Measurements from ENCODE around the gene BFSP2.

BFSP2 gene, protein sequence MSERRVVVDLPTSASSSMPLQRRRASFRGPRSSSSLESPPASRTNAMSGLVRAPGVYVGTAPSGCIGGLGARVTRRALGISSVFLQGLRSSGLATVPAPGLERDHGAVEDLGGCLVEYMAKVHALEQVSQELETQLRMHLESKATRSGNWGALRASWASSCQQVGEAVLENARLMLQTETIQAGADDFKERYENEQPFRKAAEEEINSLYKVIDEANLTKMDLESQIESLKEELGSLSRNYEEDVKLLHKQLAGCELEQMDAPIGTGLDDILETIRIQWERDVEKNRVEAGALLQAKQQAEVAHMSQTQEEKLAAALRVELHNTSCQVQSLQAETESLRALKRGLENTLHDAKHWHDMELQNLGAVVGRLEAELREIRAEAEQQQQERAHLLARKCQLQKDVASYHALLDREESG

GRCh38 chr3:133400006-133400515 is at the start of gene BFSP2:
Gene BFSP2 (plus strand): TSS chr3:133400056. CDS start chr3:133400084, 28 bp downstream.
- no peak for DNase-seq

- DNase-seq, result no peak
These were observed 45.1 kb upstream of the BFSP2 start for GRCh38 chr3:133354721-133355120.

GRCh38 chr3:133360476-133360875 is 39.4 kb upstream of the BFSP2 start:
- no peak for DNase-seq

DNA sequence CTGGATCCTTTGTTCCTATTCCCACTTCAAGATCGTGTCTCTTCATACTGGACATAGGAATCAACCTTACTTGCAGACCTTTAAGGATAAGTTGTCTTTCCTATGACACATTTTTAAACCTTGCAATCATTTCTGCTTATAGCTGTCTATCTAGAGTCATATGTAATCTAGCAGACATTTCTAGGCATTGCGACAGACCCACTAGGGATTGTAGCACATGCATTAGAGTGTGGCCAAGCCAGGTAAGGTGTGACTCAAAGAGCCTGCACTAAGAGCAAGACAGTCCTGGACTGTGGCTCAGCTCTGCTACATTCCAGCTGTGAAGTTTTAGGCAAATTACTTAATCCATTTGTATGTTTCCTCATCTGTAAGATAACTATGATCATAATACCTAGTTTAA is 38.8 kb upstream of the BFSP2 start:
- no peak for DNase-seq

- no peak for DNase-seq
These were observed 38.4 kb upstream of the BFSP2 start for GRCh38 chr3:133361435-133361834.

DNA sequence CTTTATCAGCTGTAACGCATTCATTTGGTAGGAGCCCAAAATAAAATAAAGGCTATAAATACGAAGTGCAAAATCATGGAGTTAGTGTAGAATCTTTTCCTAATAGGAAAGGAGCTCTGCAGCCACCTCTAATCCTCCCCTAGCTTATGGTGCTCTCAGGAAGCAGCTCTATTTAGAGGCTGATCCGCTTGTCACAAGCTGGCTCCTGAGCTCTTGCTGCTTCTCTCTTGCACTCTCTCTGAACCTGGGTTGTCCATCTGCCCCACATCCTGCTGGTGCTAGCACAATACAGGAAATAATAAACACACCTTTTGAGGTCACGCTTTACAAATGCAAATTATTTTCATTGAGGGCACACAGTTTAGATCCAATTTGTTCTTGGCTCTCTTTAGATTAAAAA is 37.3 kb upstream of the BFSP2 start:
- no peak for DNase-seq

DNA sequence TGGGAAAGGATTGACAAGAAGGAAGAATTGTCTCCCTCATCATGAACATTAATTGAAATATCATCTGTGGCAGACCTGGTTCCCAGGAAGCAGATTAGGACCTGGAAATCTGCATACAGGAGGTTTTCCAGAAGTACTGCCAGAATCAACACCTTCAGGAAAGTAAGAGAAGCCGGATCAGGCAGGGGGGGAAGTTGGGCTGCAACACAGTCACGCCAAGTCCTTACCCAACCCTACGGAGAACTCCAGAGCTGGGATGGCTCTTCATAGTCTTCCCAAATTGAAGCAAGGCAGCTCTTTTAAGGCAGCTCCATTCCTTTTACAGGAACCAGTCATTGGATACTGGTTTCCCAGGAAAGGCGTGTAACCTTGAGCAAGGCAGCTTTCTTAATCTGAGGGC is 35.2 kb upstream of the BFSP2 start:
- no peak for DNase-seq

- no peak for DNase-seq
These were observed 32.9 kb upstream of the BFSP2 start for GRCh38 chr3:133366921-133367320.

GRCh38 chr3:133367403-133367802 is 32.5 kb upstream of the BFSP2 start:
- DNase-seq, result no peak

DNA sequence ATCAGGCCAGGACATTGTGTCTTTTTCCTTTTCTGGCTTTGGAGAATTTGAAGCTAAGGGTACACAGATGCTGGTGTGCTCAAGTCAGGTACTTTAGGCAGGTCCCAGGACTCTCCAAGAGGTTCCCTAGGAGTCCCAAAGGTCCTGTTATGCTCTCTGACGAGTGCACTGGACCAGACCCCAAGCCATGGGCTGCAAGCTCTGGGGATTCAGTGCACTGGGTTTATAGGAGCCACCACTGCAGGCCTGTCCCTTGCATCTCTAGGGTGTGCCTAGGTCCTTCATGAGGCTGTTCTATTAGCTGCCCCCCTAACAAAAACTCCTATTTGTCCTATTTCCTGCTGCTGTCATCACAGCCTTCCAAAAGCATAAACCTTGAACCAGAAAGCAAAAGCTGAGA is 31.9 kb upstream of the BFSP2 start:
- no peak for DNase-seq

DNA sequence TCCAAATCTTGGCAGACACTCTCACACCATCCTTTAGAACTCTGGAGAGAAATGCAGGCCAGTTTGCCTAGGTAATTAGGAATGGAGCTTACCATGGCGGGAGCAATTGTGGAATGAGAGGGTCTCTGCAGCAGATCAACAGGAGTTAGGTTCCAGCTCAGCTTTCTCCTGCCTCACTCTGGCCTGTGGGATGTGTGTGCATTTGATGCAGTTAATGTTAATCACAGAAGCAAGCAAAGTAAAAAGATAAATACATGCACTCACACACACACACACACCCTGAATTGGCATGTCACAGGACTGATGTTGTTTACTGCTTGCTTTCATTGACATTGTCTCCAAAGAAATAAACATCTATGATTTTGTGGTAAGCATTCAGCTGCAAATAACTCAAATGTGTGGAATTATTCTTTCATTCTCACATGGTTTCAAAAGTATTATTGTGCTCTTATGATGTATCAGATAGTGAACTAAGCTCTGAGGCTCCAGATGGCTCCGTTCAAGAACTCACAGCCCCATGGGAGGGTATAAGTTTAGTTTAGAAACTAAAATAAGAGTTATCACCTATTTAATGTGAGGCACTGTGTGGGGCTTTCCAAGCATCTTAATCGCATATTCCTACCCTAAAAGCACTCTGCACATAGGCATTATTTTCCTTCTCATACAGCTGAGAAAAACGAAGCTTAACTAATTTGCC is 31.3 kb upstream of the BFSP2 start:
- no peak for DNase-seq

GRCh38 chr3:133369068-133369440 is 30.8 kb upstream of the BFSP2 start:
- no peak for DNase-seq

DNA sequence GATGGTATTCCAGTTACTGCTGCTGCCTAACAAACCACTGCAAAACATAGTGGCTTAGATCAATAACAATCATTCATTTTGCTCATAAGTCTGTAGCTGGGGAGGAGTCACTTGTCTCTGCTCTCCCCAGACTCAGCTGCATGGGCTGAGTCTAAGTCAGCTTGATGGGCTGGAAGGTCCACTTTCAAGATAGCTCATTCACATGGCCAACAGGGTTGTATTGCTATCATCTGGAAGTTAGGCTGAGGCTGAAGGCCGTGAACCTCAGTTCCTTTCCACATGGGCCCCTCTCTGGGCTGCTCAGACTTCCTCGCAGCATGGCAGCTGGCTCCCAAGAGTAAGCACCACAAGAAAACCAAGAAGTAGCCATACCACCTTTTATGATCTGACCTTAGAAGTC is 28.7 kb upstream of the BFSP2 start:
- DNase-seq, result no peak

- no peak for DNase-seq
These were observed 28.2 kb upstream of the BFSP2 start for GRCh38 chr3:133371676-133372075.

DNA sequence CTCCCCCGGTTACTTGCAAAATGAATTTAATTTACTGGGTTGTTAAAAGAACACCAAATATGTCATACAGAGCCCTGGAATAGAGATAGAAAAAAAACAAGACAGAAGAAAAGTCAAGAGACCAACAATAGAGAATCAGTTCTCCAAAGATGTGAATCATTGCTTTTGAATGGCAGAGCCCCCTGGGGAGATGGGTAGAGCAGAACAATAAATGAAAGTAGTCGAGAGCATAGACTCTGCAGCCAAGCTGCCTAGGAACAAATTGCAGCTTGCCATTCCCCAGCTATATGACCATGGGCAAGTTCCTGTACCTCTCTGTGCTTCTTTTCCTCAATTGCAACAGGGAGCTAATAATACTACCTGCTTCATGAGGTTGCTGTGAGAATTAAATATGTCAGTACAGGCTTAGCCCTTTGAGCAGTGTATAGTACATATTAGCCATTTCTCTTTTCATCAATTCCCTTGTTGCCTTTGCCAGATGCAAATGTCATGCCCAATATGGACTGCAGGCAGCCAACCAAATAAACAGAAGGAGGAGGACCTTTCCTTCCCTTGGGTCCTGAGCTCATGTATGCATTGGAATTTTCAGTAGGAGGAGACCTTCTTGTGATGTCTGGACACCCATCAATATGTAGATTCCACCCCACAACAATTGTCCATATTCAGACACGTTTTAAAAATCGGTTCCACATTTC is 25.0 kb upstream of the BFSP2 start:
- no peak for DNase-seq

- no peak for DNase-seq
These were observed 24.5 kb upstream of the BFSP2 start for GRCh38 chr3:133375403-133375745.

GRCh38 chr3:133376810-133377209 is 23.0 kb upstream of the BFSP2 start:
- DNase-seq, result no peak

DNA sequence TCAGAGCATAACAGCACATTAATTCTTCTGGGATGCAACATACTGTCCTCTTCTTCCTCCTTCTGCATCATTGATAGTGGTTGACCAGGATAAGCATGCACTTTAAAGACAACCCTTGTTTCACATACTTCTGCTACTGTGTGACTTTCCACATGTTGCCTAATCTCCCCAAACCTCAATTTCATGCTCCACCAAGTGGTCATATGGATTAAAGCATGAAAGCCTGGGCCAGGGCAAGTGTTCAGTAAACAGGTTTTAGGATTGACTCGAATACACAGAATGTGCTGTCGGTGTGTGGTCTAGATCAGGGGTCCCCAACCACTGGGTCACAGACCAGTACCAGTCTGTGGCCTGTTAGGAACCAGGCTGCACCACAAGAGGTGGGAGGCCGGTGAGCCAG is 22.5 kb upstream of the BFSP2 start:
- DNase-seq, result peak; percentile 38

GRCh38 chr3:133379926-133380325 is 19.9 kb upstream of the BFSP2 start:
- DNase-seq, result no peak

- DNase-seq, result no peak
These were observed 19.2 kb upstream of the BFSP2 start for GRCh38 chr3:133380481-133381225.

DNA sequence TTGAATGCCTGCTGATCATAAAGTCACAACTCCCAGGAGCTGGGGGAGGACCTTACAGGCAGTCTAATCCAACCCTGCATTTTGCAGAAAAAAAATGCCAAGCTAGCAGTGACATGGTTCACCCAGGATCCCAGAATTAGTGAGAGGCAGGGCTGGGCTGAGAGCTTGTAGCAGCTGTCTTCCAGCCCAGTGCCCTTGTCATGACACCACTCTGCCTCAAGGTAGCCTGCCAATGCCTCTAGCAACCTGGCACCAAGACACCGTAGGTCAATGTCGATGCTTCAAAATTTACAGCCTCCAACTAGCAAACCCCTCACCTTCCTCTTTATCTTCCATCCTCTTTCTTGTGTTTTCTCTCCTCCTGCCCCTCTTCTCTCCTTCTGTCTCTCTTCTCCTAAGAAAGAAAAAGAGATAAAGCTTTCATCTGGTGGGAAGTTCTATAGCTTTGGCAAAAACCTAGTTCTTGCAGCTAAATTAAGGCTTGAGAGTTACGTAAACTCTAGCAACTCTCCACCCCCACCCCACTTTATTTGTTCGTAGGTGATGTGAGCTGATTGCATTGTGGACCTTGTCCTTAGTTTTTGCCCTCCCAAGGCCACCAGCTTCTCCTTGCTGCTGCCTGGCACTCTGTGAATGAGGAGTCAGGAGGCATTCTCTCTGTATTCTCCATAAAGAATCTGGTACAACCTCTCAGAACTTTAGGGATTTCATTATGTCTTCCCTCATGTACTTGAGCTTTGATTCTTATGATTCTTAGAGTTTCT is 18.3 kb upstream of the BFSP2 start:
- no peak for DNase-seq

DNA sequence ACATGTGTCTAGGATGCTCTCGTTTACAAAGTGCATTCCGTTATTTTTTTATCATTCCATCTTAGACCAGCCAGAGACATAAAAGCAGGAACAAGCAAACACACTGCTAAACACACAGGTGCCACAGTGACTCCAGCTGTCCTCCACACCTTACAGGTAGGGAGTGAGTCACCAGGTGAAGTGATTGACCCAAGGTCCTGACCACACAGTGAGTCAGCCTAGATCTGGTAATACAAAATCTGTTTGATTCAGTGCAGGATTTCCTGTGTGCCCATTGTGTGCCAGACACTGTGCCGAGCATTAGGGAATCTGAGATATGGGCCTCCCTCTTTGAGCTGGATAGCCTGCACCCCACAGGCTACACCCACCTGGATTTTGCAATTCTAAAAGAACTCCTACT is 16.7 kb upstream of the BFSP2 start:
- no peak for DNase-seq
